ENCODE results near the gene GAB2.
A peak's percentile ranks its signal among the peaks of the same experiment; 100 is the strongest.
"Not testable (repeated sequence)": the region's sequence is repeated elsewhere in the genome, so short reads cannot be mapped to it uniquely, and the experiment has no call there.

Gene GAB2

GRCh38 chr11:78237293-78238046 lies 180.2 kb downstream of the GAB2 start:
- no peak for DNase-seq

- DNase-seq = no peak
These were observed 183.6 kb downstream of the GAB2 start for GRCh38 chr11:78234006-78234405.

- not testable (repeated sequence) for DNase-seq
These were observed 184.6 kb downstream of the GAB2 start for GRCh38 chr11:78233046-78233445.

- no peak for DNase-seq
These were observed 185.6 kb downstream of the GAB2 start for GRCh38 chr11:78231962-78232501.

- no peak for DNase-seq
These were observed 187.3 kb downstream of the GAB2 start for GRCh38 chr11:78230161-78230877.

- DNase-seq = no peak
These were observed 188.5 kb downstream of the GAB2 start for GRCh38 chr11:78229106-78229505.

GRCh38 chr11:78228467-78228866 lies 189.2 kb downstream of the GAB2 start:
- DNase-seq = peak; percentile 27

- DNase-seq = no peak
These were observed 189.7 kb downstream of the GAB2 start for GRCh38 chr11:78227921-78228320.

GRCh38 chr11:78226684-78227680 lies 190.6 kb downstream of the GAB2 start:
- no peak for DNase-seq

GRCh38 chr11:78224906-78225420 lies 192.7 kb downstream of the GAB2 start:
- DNase-seq = no peak

- DNase-seq = no peak
These were observed 193.1 kb downstream of the GAB2 start for GRCh38 chr11:78224506-78224905.

GRCh38 chr11:78223320-78223954 lies 194.2 kb downstream of the GAB2 start:
- no peak for DNase-seq

GRCh38 chr11:78222726-78223125 lies 194.9 kb downstream of the GAB2 start:
- DNase-seq = not testable (repeated sequence)

GRCh38 chr11:78221396-78222315 lies 196.0 kb downstream of the GAB2 start:
- DNase-seq = no peak

- DNase-seq = no peak
These were observed 197.1 kb downstream of the GAB2 start for GRCh38 chr11:78220218-78221157.

GRCh38 chr11:78219493-78220217 lies 198.0 kb downstream of the GAB2 start:
- no peak for DNase-seq

- DNase-seq = no peak
These were observed 198.7 kb downstream of the GAB2 start for GRCh38 chr11:78218707-78219492.
